Stimulated activated CD8-positive, alpha-beta memory T cell treated with anti-CD3 and anti-CD28 coated beads, Interleukin-15, amount 100 ng/mL, for 24 hours (primary cell): ENCODE data around the gene NYAP2.

ENCODE experiments used
- DNase-seq: peaks from one replicate; pipeline ENCODE4 v3.0.0-alpha.2; 2020; ENCODE audit warnings: low read depth

The NYAP2 gene

DNA sequence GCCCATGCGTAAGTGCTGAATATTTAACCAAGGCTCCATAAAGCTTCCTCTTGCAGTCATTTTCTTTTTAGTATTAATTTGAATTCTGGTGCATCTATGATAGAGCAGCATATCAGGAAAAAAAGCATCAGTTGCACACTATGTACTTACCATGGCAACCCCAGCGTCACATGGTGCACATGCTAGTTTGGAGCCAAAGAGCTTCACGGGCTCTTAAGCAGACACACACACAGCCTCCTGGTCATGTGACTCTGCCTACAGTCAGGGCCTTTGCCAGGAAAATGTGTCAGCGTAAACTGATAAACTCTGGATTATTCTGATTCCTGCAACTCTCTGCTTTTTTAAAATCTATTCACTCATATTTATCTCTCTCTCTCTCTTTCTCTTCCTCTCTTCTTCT, 30.2 kb downstream of the NYAP2 start:
- no peak for DNase-seq

DNA sequence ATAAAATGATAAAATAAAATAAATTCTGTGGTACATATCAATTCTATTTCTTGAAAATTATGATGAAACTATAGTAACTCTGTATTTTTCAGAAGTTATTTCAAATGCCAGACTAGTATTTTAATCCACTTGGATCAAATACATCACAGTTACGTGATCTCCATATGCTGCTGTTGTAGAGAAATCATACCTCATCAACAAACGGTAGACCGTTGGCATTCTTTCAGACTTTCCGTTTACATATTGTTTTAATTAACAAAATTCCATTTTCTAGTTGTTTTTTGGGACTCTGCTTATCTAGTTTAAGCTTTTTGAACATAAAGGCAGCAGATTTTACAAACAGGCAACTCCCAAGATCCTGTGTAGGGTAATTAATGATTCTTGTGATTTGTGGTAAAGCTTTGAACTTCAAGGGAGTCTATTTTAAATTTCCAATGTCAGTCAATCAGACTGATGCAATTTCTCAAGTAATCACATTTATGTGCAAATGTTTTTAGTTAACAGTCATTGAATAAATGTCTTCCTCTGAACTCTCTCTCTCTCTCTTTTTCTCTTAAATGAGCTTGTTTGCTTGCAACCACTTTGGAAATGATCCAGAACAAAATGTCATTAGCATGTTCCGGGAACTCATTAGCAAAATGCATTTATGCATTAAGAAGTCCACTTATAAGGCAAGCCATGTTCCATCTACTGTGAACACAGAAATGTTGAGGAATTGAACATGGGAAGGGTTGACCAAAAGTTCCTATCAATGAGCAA, 31.8 kb downstream of the NYAP2 start:
- no peak for DNase-seq

DNA sequence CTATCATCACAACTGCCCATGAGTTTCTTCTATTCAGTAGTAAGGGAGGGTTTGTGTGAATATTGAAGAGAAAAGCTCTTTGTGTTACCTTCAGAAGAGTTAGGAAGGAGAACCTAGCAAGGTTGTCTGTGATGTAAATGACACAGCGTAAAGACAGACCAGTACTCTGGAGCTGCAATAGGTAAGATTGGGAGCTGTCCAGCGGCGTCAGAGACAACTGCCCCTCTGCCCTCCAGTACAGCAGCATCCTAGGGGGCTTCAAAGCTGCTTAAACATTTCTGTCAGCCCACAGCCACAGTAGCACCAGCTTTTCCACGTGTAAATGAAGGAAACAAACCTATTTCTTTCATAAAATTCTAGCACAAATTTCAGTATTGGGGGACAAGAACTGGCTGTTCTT, 34.5 kb downstream of the NYAP2 start:
- DNase-seq: no peak

DNA sequence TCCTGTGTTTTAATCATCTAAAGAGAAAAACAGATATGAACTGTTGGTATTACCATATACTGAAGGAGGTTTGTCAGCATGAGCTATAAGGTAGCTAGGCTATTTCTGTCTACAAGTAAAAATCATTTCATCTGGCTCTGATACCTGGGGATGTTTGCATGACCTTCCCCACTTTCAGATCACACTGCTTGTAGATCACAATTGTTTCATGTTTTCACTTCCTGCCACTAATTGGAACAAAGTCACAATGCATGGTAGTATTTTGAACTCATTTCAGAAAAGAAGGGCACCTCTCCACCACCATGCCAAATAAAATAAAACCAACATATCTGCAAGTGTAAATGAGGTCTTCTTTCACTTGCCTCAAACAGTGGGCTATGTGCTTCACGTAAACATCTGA, 37.8 kb downstream of the NYAP2 start:
- DNase-seq: no peak

DNA sequence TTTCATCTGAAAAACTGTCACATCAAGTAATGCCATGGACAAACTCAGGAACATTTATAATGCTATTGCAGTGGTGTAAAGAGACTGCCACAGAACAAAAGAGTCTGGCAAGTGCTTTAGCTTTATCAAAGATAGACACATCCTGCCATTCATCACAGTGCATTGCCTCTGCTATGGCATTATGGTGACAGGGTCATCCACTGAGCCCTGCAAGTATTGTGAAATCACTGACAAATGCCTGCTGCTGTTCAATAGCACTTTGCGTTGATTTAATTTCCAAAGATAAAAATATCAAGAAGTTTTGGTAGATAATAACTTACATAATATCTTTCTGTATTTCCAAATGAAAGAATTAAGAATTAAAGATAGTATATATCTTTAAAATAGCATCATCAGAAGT, 38.7 kb downstream of the NYAP2 start:
- DNase-seq: no peak

DNA sequence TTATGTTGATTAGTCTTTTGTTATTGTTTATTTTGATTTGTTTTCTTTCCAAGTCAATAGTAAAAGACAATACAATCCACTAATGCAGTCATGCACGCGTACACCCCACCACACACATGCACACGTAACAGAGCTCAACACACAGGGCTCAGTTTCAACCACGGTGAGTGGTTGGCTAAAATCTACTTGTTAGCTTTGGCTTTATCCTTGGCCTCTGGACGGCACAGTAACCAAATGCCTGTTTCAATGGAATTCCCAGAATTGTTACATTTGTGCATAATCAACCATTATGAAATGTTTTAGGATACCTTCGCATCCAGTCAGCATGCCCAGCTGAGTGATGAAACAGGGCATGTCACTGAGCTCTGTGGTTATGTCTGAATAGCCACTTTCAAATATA, 53.2 kb downstream of the NYAP2 start:
- no peak for DNase-seq

DNA sequence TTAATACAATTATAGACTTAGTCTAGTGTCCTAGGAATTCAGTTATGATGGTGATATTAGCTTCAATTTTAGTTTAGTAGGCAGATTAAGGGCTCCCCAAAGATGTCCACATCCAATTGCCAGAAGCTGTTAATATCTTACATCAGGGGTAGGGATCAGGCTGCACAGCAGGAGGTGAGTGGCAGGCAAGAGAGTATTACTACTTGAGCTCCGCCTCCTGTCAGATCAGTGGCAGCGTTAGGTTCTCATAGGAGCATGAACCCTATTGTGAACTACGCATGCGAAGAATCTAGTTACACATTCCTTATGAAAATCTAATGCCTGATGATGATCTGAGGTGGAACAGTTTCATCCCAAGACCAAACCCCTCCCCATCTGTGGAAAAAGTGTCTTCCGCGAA, 54.9 kb downstream of the NYAP2 start:
- no peak for DNase-seq

DNA sequence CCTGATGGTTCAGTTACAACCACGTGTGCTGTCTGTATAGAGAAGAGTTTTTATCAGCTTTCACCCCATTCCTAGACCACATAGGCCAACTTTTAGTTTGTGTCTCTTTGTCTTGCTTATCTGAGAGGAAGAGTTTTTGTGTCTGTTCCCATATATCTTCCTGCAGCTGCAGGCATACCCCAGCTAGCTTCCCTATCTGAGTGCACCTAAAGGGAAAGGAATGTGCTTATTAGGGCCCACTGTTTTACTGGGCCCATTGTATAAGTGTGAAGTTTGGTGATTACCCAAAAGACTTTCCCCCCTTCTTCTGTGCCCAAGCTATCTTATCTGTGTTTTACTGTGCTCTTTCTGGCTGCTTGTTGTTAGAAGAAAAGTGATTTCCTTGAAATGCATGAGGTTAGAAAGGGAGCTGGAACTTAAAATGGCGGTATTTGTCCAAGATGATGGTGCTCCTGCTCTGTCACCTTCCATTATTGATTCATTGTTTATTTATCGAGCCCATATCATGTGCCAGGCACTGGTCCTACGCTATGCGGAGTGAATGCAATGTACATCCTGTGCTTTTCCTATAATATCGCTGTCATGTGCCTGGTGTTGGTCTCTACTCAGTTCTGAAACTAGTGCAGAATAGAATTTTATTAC, 57.2 kb downstream of the NYAP2 start:
- no peak for DNase-seq

DNA sequence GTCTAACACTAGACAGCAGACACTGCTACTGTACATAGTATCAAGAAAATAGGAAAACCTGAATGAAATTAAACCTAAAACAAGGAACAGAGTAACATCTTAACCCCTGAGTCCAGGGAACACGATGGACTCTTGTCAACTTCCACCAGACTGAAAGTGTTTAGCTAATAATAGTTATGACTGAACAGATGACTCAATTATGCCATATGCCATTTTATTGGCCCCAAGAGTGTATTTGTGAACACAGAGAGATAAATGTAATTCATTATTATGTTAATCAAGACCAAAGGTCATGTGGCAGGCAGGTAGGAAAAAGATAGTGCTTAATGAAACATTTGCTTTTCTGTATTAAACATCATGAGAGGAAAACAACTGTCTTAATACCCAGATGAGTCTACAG, 58.0 kb downstream of the NYAP2 start:
- DNase-seq: no peak

DNA sequence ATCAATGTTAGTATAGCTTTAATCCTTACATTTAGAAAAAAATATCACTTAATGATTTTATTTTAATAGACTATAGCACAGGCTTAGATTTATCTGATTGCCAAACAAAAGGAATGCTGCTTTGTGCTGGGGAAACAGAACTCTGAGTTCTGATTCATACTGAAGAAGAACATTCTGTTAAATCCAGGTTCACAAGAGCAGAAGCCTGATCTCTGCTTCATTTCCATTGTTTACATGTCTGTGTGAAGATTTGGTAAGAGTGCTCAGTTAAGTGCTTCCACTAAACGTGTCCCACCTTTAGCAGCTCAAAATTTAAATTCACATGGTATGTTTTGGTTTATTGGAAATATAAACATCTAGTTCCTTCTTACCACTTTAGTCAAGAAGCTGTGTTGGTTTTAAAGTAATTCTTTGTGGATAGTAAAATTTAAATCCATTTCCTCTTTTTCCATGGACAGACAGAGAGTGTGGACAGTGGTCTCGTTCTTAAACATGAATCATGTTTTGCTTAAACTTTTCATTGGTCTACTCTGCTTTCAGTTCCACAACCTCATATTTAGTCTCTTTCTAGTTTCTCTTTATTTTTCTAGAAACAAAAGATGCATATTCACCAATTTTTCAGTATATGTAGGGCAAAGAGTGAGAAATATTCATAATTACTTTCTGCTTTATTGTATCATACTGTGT, 59.1 kb downstream of the NYAP2 start:
- DNase-seq: no peak

DNA sequence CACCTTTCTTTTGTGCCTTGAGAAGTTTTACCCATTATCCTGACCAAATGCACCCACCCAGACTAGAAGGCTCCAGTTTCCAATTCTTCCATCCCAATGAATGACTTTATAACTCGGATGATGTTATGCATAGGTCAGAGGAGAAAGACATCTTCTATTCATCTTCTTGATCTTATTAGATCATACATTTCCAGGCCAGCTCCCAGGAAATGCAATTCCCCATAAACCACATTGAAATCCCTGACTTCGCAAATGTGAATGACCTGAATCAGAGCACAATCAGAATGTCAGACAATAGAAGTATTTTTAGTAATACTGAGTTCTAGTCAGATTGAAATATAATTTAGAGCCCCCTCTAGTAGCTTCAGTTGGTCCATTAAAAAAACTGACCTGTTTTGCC, 62.9 kb downstream of the NYAP2 start:
- DNase-seq: no peak

DNA sequence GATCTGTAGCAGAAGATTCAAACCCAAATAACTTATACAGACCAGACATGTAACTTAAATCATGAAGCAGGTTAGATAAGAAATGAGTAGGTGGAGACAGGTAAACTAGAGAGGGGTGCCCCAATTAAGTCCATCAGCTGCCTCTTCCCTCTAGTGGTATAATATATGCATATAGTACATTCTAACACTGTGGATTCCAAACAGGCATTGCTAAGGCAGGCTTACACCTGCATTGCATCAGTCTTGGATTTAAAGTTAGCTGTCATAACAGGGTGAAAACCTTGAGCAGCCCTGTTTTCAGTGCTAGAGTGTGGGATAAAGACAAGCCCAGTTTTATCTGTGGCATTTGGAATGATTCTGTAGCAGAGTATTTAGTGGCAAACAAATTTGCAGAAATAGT, 63.4 kb downstream of the NYAP2 start:
- no peak for DNase-seq

DNA sequence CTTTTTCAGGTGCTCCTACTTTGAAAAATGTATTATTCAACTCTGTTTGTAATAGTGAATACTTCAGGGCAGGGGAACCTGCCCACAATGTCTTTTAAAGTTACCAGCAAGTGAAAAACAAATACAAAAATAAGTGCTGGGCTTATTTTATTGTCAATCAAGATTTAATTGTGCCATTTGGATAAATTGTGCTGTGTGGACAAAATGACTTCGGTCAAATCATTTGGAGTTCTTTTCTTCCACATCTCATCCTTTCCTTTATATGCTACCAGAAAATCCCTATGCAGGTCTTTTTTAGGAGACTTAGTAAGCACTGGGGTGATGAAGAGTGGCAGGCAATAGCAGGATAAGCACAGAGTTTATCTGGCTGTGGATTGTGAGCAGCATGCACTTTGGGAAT, 63.9 kb downstream of the NYAP2 start:
- DNase-seq: no peak

DNA sequence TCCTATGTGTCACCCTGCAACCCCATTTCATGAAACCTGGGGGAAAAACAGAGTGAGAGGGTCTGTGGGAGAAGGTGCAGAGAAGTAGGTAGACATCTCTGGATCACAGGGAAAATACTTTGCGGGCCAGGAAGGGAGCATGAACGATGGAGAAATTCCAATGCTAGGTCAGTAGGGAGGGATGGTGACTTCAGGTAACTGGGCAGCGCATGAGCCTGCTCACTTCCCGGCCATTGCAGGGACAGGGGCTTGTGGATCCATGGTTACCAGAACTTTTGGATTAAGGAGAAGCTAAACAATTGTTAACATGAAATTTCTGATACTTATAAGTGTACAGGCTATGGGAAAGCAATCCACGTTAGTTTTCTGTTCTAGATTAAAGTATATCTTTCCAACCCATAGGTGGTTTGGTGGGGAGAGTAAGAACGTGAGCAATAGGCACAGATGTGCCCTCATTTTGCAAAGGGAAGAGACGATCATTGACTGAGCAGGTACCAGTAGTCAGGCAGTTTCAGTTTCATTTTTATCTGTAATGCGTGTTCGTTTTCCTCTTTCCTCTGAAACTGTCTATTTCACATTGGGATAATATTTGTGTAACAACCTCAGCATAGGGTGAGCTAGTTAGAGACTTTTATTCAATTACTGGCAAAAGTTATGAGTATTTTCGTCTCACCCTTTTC, 65.0 kb downstream of the NYAP2 start:
- no peak for DNase-seq

DNA sequence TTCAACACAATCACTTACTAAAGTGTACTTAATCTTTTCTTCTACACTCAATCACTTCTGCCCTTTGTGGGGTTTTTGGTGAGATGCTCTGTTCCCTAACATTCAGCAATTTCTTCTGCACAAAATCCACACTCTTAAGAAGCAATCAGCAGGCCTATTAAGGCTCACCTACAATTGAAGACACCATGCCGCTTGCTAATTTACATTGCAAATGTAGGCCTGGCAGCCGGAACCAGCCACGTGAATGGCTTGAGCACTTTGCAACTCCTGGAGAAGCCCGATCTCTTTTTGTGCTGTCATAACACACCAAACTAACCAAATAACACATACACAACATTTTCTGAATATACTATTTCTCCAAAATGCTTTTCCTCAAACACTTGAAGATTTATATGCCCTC, 66.3 kb downstream of the NYAP2 start:
- no peak for DNase-seq

DNA sequence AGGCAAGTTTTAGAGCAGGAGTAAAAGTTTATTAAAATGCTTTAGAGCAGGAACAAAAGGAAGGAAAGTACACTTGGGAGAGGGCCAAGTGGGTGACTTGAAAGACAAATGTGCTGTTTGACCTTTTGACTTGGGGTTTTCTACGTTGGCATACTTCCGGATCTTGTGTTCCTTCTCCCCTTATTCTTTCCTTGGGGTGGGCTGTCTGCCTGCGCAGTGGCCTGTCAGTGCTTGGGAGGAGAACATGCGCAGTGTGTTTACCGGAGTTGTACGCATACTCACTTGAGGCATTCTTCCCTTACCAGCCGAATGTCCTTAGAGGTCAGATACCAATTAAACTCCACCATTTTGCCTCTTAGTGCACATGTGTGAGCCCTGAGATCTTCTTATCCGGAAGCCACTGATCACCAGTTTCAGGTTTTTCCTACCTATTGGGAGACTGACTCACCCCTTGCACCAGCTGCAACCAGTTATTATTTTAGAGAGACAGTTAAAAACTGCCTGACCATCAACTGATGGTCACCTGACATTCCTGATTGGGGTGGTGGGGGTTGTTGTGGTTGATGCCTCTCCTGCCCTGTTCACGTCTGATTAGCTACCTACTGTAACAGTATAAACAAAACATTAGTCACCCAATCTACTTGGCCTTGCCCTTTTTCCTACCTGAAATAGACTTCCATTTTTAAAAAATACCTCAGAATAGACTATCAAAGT, 67.5 kb downstream of the NYAP2 start:
- DNase-seq: no peak

DNA sequence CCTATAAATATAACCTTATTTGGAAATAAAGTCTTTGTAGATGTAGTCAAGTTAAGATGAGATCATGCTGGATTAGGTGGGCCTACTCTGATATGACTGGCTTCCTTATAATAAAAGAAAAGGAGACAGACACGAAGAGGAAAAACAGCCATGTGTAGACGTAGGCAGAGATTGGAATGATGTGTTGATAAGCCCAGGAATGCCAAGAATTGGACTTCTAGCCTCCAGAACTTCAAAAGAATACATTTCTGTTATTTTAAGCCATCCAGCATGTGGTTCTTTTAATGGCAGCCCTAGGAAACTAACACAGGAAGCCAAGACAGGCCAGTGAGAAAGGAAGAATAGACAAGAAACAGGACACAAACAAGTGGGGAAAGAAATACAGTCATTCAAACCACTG, 68.6 kb downstream of the NYAP2 start:
- DNase-seq: no peak

DNA sequence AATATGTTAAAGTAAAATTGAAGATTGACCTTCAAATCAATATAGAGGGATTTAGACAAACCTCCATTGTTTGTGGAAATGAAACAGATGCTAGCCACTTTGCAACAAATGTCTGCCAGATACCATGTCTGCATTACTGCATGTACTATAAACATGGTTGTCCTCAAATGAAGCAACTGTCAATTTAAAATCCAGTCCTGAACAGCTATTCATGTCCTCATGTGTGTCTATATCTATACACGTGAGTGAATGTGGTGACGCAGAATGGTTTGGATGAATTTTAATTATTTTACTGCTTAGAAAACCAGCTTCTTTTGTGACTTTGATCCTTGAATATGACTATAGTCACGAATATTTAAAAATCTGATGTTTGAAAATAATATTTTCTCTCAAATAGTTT, 71.5 kb downstream of the NYAP2 start:
- no peak for DNase-seq

DNA sequence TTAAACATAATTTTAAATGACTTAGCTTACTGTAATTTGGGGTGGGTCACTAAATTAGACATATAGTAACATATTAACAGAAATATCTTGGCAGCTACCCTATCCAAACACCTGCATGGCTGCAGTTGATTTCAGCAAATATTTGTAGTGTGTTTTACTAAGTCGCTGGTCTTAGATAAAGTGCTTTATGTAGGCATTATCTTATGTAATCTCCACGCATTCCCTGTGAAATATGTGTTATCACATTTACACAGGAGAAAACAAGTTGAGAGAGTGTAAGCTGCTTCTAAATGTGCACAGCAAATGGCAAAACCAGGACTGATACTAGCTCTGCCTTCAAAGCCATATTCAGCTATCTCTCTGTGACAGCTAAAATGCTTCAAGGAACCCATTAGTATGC, 72.0 kb downstream of the NYAP2 start:
- no peak for DNase-seq

DNA sequence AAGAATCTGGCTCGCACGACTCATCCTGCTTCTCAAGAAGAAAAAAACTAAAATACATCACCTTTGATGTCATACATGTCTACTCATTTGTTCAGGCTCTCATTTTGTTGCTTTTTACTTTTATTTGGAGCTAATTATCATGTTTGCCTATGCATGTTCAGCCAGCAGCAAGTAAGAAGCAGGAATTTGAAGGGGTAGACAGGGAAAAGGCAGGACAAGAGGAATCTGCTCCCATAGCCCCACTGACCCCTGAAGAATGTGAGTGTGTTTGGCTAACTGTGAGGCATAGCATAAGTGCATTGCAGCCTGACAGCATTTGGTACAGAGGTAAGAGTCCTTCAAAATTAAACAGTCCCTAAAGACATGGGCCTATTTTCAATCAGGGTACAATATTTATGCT, 72.7 kb downstream of the NYAP2 start:
- DNase-seq: no peak

DNA sequence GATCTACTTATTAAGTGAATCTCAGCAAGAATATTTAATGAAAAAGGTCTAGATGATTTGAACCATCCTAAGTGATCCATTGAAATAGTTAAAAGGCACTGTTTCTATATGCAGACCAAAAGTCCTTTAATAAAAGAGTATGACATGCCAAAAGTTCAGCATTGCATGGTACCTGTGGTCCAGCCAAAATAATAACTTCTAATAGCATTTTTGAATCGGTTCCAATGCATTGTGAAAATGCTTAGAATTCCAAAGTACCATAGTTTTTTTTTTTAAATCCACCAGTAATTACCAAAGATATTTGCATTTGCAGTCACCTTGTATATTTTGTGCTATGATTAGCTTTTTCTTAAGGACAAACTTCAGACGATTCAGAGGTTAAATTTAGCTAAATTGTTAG, 79.9 kb downstream of the NYAP2 start:
- DNase-seq: no peak

DNA sequence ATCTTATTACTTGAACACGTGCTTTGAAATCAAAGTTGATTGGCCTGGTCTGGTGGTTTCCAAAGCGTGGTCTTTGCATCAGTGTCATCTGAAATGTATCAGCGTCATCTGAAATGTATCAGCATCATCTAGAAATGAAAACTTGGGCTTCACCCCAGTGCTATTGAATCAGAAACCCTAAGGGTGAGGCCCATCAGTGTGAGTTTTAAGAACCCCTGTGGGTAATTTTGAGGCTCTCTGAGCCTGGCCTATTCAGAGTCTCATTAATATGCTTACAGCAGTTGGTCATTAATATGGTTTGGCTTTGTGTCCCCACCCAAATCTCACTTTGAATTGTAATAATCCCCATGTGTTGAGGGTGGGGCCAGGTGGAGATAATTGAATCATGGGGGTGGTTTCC, 85.2 kb downstream of the NYAP2 start:
- DNase-seq: no peak
